ENCODE measurements around the gene EDC4. TPM values are rescaled to one million over a fixed set of nuclear protein-coding genes. Genes with fewer than 3 reads are reported as not detected.

Gene EDC4
- total RNA-seq, 1 experiment from 2014 or later: 99.9 TPM

DNA sequence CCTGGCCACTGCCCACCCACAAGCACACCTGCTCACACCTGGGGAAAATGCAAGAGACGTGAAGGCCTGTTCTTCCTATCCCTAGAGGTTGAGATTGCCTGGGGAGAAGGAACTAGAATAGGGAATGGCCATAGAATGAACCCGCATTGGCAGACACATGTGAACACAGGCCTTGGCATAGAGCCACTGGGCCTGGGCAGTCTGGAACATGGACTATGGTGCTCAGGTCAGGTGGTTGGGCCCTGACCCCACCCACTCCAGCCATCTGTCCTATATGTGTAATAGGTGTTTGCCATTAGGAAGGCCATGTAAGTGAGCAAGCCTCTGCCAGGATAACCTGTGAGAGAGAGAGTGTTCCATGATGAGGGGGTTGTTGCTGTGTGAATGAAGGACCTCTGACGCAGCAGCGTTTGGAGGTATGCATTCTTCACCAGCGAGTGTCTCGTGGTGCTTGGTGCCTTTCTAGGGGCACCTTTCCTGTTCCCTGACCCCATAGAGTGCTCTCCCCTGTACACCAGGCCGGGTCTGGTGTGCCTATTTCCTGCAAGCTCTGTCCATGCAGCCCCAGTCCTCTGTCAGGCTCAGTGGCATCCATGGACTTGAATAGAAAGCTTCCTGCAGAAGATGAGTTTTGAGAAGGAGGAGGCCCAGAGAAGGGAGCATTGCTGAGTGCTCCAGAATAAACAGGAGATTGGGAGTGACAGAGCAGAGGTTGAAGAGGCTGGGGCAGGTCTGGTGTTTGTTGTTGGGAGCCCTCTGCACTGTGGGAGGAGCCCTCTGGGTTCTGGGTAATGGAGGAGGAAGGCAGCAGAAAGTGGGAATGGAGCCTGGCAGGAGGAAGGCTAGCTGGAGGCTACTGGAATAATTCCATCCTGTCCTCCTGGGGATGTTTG is 43.2 kb downstream of the EDC4 start:
- Histone ChIP-seq H3K4me3 (ENCODE audit: low read depth, low read length, poor library complexity, severe bottlenecking) (no peak overlapping the region), H3K9me3 (ENCODE audit: low read depth, low read length, poor library complexity, severe bottlenecking) (no peaks in the 10 kb centered on the region), H3K27ac (ENCODE audit: low read depth, low read length, poor library complexity, severe bottlenecking) (no peak overlapping the region), H3K27me3 (replicated peaks; ENCODE audit: insufficient read depth, low read depth, low read length, poor library complexity) (no peaks in the 10 kb centered on the region), H3K36me3 (ENCODE audit: insufficient read depth, low read length, poor library complexity, severe bottlenecking) (no peaks in the 10 kb centered on the region), H3K4me1 (ENCODE audit: insufficient read depth, low read length, poor library complexity, severe bottlenecking) (no peaks in the 10 kb centered on the region)
- TF ChIP-seq, protein P1, sequence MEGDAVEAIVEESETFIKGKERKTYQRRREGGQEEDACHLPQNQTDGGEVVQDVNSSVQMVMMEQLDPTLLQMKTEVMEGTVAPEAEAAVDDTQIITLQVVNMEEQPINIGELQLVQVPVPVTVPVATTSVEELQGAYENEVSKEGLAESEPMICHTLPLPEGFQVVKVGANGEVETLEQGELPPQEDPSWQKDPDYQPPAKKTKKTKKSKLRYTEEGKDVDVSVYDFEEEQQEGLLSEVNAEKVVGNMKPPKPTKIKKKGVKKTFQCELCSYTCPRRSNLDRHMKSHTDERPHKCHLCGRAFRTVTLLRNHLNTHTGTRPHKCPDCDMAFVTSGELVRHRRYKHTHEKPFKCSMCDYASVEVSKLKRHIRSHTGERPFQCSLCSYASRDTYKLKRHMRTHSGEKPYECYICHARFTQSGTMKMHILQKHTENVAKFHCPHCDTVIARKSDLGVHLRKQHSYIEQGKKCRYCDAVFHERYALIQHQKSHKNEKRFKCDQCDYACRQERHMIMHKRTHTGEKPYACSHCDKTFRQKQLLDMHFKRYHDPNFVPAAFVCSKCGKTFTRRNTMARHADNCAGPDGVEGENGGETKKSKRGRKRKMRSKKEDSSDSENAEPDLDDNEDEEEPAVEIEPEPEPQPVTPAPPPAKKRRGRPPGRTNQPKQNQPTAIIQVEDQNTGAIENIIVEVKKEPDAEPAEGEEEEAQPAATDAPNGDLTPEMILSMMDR (conservative IDR thresholded peaks at IDR 0.05; ENCODE audit: low read depth, low read length): no peak
- TF ChIP-seq EZH2 (IDR thresholded peaks at IDR 0.05; ENCODE audit: borderline replicate concordance, low read depth, low read length, poor library complexity, severe bottlenecking): no peak
- POLR2A ChIA-PET (ENCODE audit: low non-redundant PET): no interaction called here
- CTCF ChIA-PET: no interaction called here
- BruUV-seq (replicated peaks): no TSS peak
- intact Hi-C loops (cut with micrococcal nuclease; ENCODE audit: unreplicated experiment): no loop called here
- no peak for DNase-seq (ENCODE audit: low spot score)

DNA sequence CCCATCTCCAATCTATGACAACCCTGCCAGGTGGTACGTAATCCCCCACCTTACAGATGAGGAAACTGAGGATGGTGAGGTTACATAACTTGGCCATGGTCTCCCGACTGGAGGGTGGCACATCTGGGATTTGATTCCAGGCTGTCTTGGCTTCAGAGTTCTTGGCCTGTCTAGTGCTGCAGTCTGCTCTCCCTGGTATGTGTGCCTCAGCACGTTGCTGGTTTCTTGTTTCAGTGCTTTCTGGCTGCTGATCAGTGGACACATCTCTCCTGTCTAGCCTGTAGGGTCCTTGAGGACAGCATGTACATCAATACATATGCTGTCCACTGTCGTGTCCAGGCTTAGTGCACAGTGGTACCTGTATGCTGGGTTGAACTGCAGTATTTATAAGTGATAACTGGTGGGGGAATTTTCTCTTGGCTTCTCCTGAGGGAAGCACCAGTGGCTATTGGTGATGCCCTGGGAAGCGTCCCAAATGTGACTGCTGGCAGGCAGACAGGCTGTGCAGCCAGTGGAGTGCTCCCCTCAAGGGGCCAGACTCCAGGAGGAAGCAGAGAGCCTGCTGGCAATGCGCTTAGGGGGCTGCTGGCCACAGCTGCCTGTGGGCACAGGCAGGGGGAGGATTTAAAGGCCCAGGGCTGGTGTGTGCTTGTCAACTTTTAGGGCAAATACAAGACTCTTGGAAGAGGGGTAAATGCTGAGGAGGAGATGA is 44.4 kb downstream of the EDC4 start:
- Histone ChIP-seq H3K27me3 (replicated peaks; ENCODE audit: insufficient read depth, low read depth, low read length, poor library complexity) (no peaks in the 10 kb centered on the region), H3K9me3 (ENCODE audit: low read depth, low read length, poor library complexity, severe bottlenecking) (no peaks in the 10 kb centered on the region), H3K4me1 (ENCODE audit: insufficient read depth, low read length, poor library complexity, severe bottlenecking) (no peaks in the 10 kb centered on the region), H3K27ac (ENCODE audit: low read depth, low read length, poor library complexity, severe bottlenecking) (no peak overlapping the region), H3K4me3 (ENCODE audit: low read depth, low read length, poor library complexity, severe bottlenecking) (no peak overlapping the region), H3K36me3 (ENCODE audit: insufficient read depth, low read length, poor library complexity, severe bottlenecking) (no peaks in the 10 kb centered on the region)
- POLR2A ChIA-PET (ENCODE audit: low non-redundant PET): no interaction called here
- TF ChIP-seq EZH2 (IDR thresholded peaks at IDR 0.05; ENCODE audit: borderline replicate concordance, low read depth, low read length, poor library complexity, severe bottlenecking): no peak
- TF ChIP-seq, protein P1 (conservative IDR thresholded peaks at IDR 0.05; ENCODE audit: low read depth, low read length): no peak
- intact Hi-C loops (cut with micrococcal nuclease; ENCODE audit: unreplicated experiment): no loop called here
- CTCF ChIA-PET: no interaction called here
- DNase-seq (ENCODE audit: low spot score): no peak
- BruUV-seq (replicated peaks): no TSS peak

GRCh38 chr16:67917852-67918236 is 45.0 kb downstream of the EDC4 start:
- H3K4me3 ChIP-seq (ENCODE audit: low read depth, low read length, poor library complexity, severe bottlenecking): no peak overlapping the region
- DNase-seq (ENCODE audit: low spot score): peak; percentile 46
- TF ChIP-seq, protein P1 (conservative IDR thresholded peaks at IDR 0.05; ENCODE audit: low read depth, low read length): no peak
- TF ChIP-seq EZH2 (IDR thresholded peaks at IDR 0.05; ENCODE audit: borderline replicate concordance, low read depth, low read length, poor library complexity, severe bottlenecking): no peak
- POLR2A ChIA-PET (ENCODE audit: low non-redundant PET): no interaction called here
- no peak overlapping the region for H3K27ac ChIP-seq (ENCODE audit: low read depth, low read length, poor library complexity, severe bottlenecking)
- H3K9me3 ChIP-seq (ENCODE audit: low read depth, low read length, poor library complexity, severe bottlenecking): no peaks in the 10 kb centered on the region
- no peaks in the 10 kb centered on the region for H3K27me3 ChIP-seq (replicated peaks; ENCODE audit: insufficient read depth, low read depth, low read length, poor library complexity)
- CTCF ChIA-PET: interaction anchor here (0.8 kb wide), 1 partner anchor 101 kb away, joined by 3 read pairs; no protein-coding TSS in a partner anchor
- no TSS peak for BruUV-seq (replicated peaks)
- intact Hi-C loops (cut with micrococcal nuclease; ENCODE audit: unreplicated experiment): no loop called here
- no peaks in the 10 kb centered on the region for H3K4me1 ChIP-seq (ENCODE audit: insufficient read depth, low read length, poor library complexity, severe bottlenecking)
- H3K36me3 ChIP-seq (ENCODE audit: insufficient read depth, low read length, poor library complexity, severe bottlenecking): no peaks in the 10 kb centered on the region

All from A673 (cell line).